ENCODE results near the gene C11orf65.

Gene C11orf65

GRCh38 chr11:108498046-108498815, 30.9 kb upstream of the C11orf65 start, which contains the start of gene POGLUT3:
Gene POGLUT3 (minus strand): TSS chr11:108498384. CDS start chr11:108498366, 18 bp downstream.
- Histone ChIP-seq H3K4me3 (ENCODE audit: low read depth, low read length) (peak within 1 kb of the TSS; percentile 83), H3K36me3 (ENCODE audit: insufficient read depth, low read length) (no peaks in the 10 kb centered on the region), H2AFZ (ENCODE audit: low read length, unreplicated experiment) (peak within 1 kb of the TSS; percentile 91), H3K27ac (ENCODE audit: low read depth, low read length) (peak within 1 kb of the TSS; percentile 90), H3K4me1 (ENCODE audit: control insufficient read depth, insufficient read depth, low read length, unreplicated experiment) (peaks cover 13% of the 10 kb centered on the region), H3K27me3 (ENCODE audit: insufficient read depth, low read length) (no peaks in the 10 kb centered on the region), H3K79me2 (ENCODE audit: control insufficient read depth, insufficient read depth, low read length, unreplicated experiment) (peaks cover 38% of the 10 kb centered on the region)

- Histone ChIP-seq H3K4me1 (ENCODE audit: control insufficient read depth, insufficient read depth, low read length, unreplicated experiment) (peaks cover 13% of the 10 kb centered on the region), H2AFZ (ENCODE audit: low read length, unreplicated experiment) (peak overlapping the region; percentile 91), H3K27me3 (ENCODE audit: insufficient read depth, low read length) (no peaks in the 10 kb centered on the region), H3K27ac (ENCODE audit: low read depth, low read length) (peak overlapping the region; percentile 90), H3K79me2 (ENCODE audit: control insufficient read depth, insufficient read depth, low read length, unreplicated experiment) (peaks cover 38% of the 10 kb centered on the region), H3K36me3 (ENCODE audit: insufficient read depth, low read length) (no peaks in the 10 kb centered on the region), H3K4me3 (ENCODE audit: low read depth, low read length) (peak overlapping the region; percentile 83)
Observed at GRCh38 chr11:108497317-108498045, 30.2 kb upstream of the C11orf65 start.

GRCh38 chr11:108496643-108497256, 29.4 kb upstream of the C11orf65 start:
- no peaks in the 10 kb centered on the region for H3K36me3 ChIP-seq (ENCODE audit: insufficient read depth, low read length)
- H3K27ac ChIP-seq (ENCODE audit: low read depth, low read length) = peak overlapping the region; percentile 90
- peaks cover 42% of the 10 kb centered on the region for H3K79me2 ChIP-seq (ENCODE audit: control insufficient read depth, insufficient read depth, low read length, unreplicated experiment)
- H3K4me3 ChIP-seq (ENCODE audit: low read depth, low read length) = peak overlapping the region; percentile 83
- no peaks in the 10 kb centered on the region for H3K27me3 ChIP-seq (ENCODE audit: insufficient read depth, low read length)
- H3K4me1 ChIP-seq (ENCODE audit: control insufficient read depth, insufficient read depth, low read length, unreplicated experiment) = peaks cover 17% of the 10 kb centered on the region
- H2AFZ ChIP-seq (ENCODE audit: low read length, unreplicated experiment) = peak overlapping the region; percentile 82

GRCh38 chr11:108495326-108495725, 28.0 kb upstream of the C11orf65 start:
- Histone ChIP-seq H2AFZ (ENCODE audit: low read length, unreplicated experiment) (no peak overlapping the region), H3K27ac (ENCODE audit: low read depth, low read length) (no peak overlapping the region), H3K79me2 (ENCODE audit: control insufficient read depth, insufficient read depth, low read length, unreplicated experiment) (peaks cover 48% of the 10 kb centered on the region)

GRCh38 chr11:108494182-108494581, 26.9 kb upstream of the C11orf65 start:
- no peaks in the 10 kb centered on the region for H3K27me3 ChIP-seq (ENCODE audit: insufficient read depth, low read length)
- H3K36me3 ChIP-seq (ENCODE audit: insufficient read depth, low read length) = peaks cover 14% of the 10 kb centered on the region
- H3K79me2 ChIP-seq (ENCODE audit: control insufficient read depth, insufficient read depth, low read length, unreplicated experiment) = peaks cover 48% of the 10 kb centered on the region
- H3K4me1 ChIP-seq (ENCODE audit: control insufficient read depth, insufficient read depth, low read length, unreplicated experiment) = peaks cover 18% of the 10 kb centered on the region
- no peak overlapping the region for H3K4me3 ChIP-seq (ENCODE audit: low read depth, low read length)
- H3K27ac ChIP-seq (ENCODE audit: low read depth, low read length) = no peak overlapping the region
- no peak overlapping the region for H2AFZ ChIP-seq (ENCODE audit: low read length, unreplicated experiment)

More at GRCh38 chr11:108495326-108495725, 28.0 kb upstream of the C11orf65 start:
- Histone ChIP-seq H3K4me1 (ENCODE audit: control insufficient read depth, insufficient read depth, low read length, unreplicated experiment) (peaks cover 18% of the 10 kb centered on the region), H3K27me3 (ENCODE audit: insufficient read depth, low read length) (no peaks in the 10 kb centered on the region), H3K4me3 (ENCODE audit: low read depth, low read length) (no peak overlapping the region), H3K36me3 (ENCODE audit: insufficient read depth, low read length) (peaks cover 7% of the 10 kb centered on the region; the same call in 1 of the 2 replicates)

- Histone ChIP-seq H3K79me2 (ENCODE audit: control insufficient read depth, insufficient read depth, low read length, unreplicated experiment) (peaks cover 42% of the 10 kb centered on the region), H3K4me1 (ENCODE audit: control insufficient read depth, insufficient read depth, low read length, unreplicated experiment) (peaks cover 18% of the 10 kb centered on the region), H3K36me3 (ENCODE audit: insufficient read depth, low read length) (peaks cover 16% of the 10 kb centered on the region), H2AFZ (ENCODE audit: low read length, unreplicated experiment) (no peak overlapping the region), H3K4me3 (ENCODE audit: low read depth, low read length) (no peak overlapping the region), H3K27ac (ENCODE audit: low read depth, low read length) (no peak overlapping the region), H3K27me3 (ENCODE audit: insufficient read depth, low read length) (no peaks in the 10 kb centered on the region)
Observed at GRCh38 chr11:108491936-108492335, 24.6 kb upstream of the C11orf65 start.

- no peak overlapping the region for H3K27ac ChIP-seq (ENCODE audit: low read depth, low read length)
- H2AFZ ChIP-seq (ENCODE audit: low read length, unreplicated experiment) = no peak overlapping the region
- no peaks in the 10 kb centered on the region for H3K27me3 ChIP-seq (ENCODE audit: insufficient read depth, low read length)
- no peak overlapping the region for H3K4me3 ChIP-seq (ENCODE audit: low read depth, low read length)
- peaks cover 6% of the 10 kb centered on the region for H3K79me2 ChIP-seq (ENCODE audit: control insufficient read depth, insufficient read depth, low read length, unreplicated experiment)
- H3K4me1 ChIP-seq (ENCODE audit: control insufficient read depth, insufficient read depth, low read length, unreplicated experiment) = peaks cover 2% of the 10 kb centered on the region
- H3K36me3 ChIP-seq (ENCODE audit: insufficient read depth, low read length) = peaks cover 24% of the 10 kb centered on the region
Observed at GRCh38 chr11:108486828-108487227, 19.5 kb upstream of the C11orf65 start.

- Histone ChIP-seq H3K4me3 (ENCODE audit: low read depth, low read length) (no peak overlapping the region), H3K4me1 (ENCODE audit: control insufficient read depth, insufficient read depth, low read length, unreplicated experiment) (no peaks in the 10 kb centered on the region), H3K27me3 (ENCODE audit: insufficient read depth, low read length) (no peaks in the 10 kb centered on the region), H3K79me2 (ENCODE audit: control insufficient read depth, insufficient read depth, low read length, unreplicated experiment) (peaks cover 4% of the 10 kb centered on the region), H2AFZ (ENCODE audit: low read length, unreplicated experiment) (no peak overlapping the region), H3K36me3 (ENCODE audit: insufficient read depth, low read length) (peaks cover 24% of the 10 kb centered on the region), H3K27ac (ENCODE audit: low read depth, low read length) (no peak overlapping the region)
Observed at GRCh38 chr11:108486331-108486730, 19.0 kb upstream of the C11orf65 start.

GRCh38 chr11:108483163-108483562, 15.8 kb upstream of the C11orf65 start:
- peaks cover 17% of the 10 kb centered on the region for H3K36me3 ChIP-seq (ENCODE audit: insufficient read depth, low read length)
- no peaks in the 10 kb centered on the region for H3K79me2 ChIP-seq (ENCODE audit: control insufficient read depth, insufficient read depth, low read length, unreplicated experiment)
- H2AFZ ChIP-seq (ENCODE audit: low read length, unreplicated experiment) = no peak overlapping the region
- H3K27ac ChIP-seq (ENCODE audit: low read depth, low read length) = no peak overlapping the region
- H3K4me3 ChIP-seq (ENCODE audit: low read depth, low read length) = no peak overlapping the region
- no peaks in the 10 kb centered on the region for H3K4me1 ChIP-seq (ENCODE audit: control insufficient read depth, insufficient read depth, low read length, unreplicated experiment)
- H3K27me3 ChIP-seq (ENCODE audit: insufficient read depth, low read length) = no peaks in the 10 kb centered on the region

- H3K36me3 ChIP-seq (ENCODE audit: insufficient read depth, low read length) = peaks cover 17% of the 10 kb centered on the region; the same call in 1 of the 2 replicates
- no peak overlapping the region for H3K27ac ChIP-seq (ENCODE audit: low read depth, low read length)
- no peaks in the 10 kb centered on the region for H3K79me2 ChIP-seq (ENCODE audit: control insufficient read depth, insufficient read depth, low read length, unreplicated experiment)
- no peak overlapping the region for H2AFZ ChIP-seq (ENCODE audit: low read length, unreplicated experiment)
- no peaks in the 10 kb centered on the region for H3K27me3 ChIP-seq (ENCODE audit: insufficient read depth, low read length)
- no peaks in the 10 kb centered on the region for H3K4me1 ChIP-seq (ENCODE audit: control insufficient read depth, insufficient read depth, low read length, unreplicated experiment)
- no peak overlapping the region for H3K4me3 ChIP-seq (ENCODE audit: low read depth, low read length)
Observed at GRCh38 chr11:108474664-108475463, 7.5 kb upstream of the C11orf65 start.

Measured in ACC112 (cell line).